GM18498 (cell line): ENCODE measurements around the gene BID.

Source experiments
- ATAC-seq: cut with Tn5 transposase; IDR thresholded peaks from one replicate; pipeline ENCODE4 v1.9.1; 2021; ENCODE audit warnings: mild to moderate bottlenecking, moderate library complexity; ENCODE audit not compliant: unreplicated experiment

The BID gene

DNA sequence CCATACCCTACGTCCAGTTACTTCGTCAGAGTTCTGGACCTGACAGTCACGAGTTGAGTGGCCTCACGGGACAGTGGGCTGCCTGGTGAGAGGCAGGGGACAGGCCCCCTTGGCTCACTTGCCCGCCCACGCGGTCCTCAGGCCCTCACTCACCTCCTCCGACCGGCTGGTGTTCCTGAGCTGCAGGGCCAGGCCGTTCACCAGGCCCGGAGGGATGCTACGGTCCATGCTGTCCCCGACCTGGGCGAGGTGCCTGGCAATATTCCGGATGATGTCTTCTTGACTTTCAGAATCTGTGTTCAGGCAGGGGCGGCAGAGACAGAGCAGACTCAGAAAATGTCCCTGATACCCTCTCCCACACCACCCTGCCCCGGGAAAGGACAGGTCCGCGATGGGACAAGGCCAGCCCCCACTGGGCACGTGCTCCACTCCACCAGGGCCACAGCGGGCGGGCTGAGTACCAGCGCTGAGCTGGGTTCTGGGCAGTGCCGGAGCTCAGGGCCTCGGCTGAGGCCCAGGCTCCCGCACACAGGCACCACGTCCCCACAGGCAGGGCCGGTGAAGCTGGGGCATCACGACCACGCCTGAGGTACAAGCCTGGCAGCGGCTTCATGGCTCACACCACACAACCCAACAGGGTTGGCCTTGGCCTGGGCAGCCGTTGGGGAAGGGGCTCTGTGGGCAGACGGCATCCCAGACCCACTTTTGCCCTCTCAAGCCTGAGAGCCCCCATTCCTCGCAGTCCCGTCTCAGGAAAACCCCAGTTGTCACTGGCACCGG is 34.9 kb downstream of the BID start:
- ATAC-seq: no peak

DNA sequence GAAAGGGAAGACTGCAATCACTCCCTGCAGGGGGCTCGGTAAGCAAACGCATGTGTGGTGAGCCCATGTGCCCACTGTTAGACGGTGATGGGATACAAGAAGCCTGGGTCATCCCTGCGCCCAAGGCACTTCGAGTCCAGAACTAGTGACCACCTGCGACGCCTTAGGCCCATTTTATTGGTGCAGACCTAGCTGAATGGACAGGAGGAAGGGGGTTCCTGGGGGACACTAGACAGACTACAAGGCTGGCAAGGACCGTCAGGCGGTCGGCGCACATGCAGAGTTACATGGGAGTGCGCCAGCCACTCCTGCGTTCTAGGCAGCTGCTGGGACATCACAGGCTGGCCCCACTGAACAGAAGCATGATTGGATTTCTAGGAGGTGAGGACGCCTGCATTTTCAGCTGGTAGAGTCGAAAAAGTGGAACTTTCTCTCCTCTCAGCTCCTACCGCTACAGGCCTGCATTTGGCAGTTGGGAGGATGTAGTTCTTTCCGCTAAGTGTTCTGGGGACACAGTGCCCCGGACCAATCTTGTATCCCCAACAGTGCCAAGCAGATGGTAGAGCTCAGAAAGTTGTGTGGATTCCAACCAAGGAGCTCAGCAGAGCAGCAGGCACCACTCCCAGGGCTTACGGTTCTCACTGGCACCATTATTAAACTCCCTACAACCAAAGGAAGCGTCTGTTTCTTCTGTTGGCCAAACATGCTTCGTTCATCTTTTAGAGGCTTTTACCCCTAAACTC is 35.7 kb downstream of the BID start:
- no peak for ATAC-seq

DNA sequence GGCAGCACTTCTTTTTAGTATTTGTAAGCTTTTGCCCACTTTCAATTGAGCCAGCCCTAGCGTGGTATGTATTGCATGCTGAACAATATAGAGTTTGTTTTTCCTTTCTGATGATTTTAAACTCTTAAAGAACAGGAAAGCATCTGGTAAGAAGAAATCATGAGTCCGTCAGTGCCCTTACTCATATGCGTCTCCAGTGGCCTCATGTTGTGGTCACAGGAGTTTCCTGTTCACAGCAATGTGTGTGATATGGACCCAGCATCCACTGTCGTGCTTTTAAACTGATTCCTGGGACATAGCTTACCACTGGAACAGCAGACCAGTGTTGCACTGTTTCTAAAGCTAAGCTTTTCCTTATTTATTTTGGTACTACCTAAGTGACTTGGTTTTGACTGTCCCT is 40.1 kb downstream of the BID start:
- ATAC-seq: no peak

DNA sequence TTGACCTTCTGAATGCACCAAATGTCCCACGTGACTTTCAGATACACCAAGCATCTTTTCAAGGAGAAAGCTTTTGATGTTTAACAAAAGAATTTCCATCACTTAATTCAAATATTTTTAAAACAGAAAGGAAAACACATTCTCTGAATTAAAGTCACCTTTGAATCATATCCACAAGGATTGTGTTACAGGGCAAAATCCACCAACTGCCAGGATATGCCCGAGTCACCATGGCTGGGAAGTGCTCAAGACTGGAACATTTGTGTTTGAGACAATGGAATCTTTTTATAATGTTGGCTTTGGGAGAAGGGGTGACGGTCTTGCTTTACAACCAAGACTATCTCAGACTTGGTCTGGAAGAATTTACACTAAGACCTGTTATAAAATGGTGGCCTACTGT is 40.8 kb downstream of the BID start:
- ATAC-seq: no peak

DNA sequence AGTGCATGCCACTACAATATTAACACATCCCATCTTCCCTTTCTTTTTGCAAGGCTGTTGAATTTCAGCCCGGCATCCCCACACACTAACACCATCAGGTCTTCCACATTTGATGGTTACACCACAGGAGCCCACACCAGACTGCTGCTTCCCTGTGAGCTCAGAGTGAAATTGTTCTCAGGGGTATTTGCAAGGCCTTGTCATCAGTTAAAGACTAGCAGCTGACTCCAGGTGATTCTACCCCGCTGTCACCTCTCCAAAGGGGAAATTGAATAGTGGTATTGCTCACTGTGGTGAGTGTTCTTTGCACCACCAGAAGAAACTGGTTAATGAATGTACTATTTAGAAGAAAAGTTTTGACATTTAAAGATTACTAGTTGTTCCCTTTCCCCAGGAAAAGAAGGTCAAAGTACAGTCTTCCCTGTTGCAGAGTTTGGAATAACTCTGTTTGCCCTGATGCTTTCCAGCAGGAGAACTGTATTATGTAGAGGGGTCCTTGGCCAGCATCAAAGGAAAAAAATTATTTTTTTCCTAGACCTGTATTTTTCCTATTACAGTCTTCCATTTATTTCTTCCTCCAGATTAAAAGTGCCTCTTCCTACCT is 41.9 kb downstream of the BID start:
- ATAC-seq: no peak

DNA sequence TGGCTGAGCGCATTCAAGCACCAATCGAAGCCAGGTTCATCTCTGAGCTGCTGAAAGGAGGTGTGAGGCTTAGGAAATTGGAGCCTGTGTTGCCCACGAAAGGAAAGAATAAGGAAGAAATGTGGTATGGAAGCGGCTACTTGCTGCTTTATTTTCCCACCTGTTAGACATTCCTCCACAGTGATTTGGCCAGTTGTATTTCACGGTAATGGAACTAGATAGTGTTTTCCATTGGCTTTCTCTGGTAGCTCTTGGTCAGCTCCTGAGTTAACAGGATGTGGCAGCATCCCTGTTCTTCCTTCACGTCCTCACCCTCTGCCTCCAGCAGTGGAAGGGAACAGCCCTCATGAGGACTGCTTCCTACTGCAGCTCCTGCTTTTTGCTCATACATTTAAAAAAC is 44.7 kb downstream of the BID start:
- no peak for ATAC-seq

DNA sequence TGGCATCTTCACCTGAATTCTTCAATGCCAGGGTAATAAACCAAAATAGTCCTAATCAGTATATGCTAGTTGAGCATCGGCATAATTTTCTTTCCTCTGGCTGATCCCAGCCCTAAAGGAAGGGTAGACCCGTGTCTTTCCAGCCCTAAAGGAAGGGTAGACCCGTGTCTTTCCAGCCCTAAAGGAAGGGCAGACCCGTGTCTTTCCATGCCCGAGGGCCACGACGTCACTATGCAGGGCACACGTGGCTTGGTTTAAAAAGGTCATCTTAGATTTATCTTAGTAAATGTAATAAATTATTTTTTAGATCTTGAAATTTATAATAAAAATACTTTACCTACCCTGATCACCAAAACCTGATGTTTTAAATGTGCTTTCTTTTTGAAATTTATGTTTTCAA is 45.5 kb downstream of the BID start:
- ATAC-seq: no peak

DNA sequence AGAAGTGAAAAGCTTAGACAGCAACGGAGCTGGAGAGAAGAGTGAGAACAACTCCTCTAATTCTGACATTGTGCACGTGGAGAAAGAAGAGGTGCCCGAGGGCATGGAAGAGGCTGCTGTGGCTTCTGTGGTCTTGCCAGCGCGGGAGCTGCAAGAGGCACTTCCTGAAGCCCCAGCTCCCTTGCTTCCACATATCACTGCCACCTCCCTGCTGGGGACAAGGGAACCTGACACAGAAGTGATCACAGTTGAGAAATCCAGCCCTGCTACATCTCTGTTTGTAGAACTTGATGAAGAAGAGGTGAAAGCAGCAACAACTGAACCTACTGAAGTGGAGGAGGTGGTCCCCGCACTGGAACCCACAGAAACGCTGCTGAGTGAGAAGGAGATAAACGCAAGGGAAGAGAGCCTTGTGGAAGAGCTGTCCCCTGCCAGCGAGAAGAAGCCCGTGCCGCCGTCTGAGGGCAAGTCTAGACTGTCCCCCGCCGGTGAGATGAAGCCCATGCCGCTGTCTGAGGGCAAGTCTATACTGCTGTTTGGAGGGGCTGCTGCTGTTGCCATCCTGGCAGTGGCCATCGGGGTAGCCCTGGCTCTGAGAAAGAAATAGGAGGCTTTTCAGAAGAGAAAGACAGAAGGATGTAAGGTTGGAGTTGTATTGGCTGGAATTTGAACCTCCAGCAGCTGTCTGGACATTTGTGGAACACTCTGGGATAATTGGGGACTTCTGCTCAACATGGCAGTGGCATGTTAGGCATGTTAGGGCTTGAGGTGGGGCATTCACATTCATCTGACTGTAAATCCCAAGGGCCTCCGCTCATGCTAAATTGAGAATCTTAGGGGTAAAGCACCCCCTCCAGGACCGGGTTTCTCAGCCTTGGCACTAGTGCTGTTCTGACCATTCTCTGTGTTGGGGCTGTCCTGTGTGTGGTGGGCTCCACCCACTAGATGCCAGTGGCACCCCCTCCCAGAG is 47.1 kb downstream of the BID start:
- no peak for ATAC-seq

DNA sequence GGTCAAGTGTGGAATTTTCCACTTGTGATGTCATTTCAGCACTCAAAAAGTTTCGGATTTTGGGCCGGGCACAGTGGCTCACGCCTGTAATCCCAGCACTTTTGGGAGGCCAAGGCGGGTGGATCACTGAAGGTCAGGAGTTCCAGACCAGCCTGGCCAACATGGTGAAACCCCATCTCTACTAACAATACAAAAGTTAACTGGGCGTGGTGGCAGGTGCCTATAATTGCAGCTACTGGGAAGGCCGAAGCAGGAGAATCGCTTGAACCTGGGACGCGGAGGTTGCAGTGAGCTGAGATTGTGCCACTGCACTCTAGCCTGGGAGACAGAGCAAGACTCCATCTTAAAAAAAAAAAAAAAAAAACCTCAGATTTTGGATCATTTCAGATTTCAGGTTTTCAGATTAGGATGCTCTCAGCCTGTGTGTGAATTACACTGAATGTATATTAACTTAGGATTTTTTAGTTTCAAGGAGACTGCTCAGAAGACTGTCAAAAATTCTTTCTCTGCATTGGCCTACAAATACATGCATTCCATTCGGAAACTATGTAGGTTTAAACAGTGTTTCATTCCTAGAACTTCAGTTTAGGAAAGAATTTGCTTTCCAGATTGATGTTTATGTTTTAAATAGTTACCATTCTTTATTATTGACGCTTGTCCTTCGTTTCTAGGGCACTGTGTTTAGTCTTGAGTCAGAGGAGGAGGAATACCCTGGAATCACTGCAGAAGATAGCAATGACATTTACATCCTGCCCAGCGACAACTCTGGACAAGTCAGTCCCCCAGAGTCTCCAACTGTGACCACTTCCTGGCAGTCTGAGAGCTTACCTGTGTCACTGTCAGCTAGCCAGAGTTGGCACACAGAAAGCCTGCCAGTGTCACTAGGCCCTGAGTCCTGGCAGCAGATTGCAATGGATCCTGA is 48.0 kb downstream of the BID start:
- ATAC-seq: no peak

DNA sequence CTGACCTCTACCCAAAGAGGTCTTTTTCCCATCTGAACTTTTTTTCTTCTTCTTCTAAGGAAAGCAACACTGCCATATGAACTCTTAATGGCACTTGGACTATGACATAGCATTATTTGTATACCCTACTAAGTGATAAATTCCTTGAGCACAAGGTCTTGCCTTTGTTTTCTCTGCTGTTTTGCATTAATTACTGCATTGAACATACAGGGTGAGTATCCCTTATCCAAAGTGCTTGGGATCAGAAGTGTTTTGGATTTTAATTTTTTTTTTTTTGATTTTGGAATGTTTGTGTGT is 48.8 kb downstream of the BID start:
- no peak for ATAC-seq

DNA sequence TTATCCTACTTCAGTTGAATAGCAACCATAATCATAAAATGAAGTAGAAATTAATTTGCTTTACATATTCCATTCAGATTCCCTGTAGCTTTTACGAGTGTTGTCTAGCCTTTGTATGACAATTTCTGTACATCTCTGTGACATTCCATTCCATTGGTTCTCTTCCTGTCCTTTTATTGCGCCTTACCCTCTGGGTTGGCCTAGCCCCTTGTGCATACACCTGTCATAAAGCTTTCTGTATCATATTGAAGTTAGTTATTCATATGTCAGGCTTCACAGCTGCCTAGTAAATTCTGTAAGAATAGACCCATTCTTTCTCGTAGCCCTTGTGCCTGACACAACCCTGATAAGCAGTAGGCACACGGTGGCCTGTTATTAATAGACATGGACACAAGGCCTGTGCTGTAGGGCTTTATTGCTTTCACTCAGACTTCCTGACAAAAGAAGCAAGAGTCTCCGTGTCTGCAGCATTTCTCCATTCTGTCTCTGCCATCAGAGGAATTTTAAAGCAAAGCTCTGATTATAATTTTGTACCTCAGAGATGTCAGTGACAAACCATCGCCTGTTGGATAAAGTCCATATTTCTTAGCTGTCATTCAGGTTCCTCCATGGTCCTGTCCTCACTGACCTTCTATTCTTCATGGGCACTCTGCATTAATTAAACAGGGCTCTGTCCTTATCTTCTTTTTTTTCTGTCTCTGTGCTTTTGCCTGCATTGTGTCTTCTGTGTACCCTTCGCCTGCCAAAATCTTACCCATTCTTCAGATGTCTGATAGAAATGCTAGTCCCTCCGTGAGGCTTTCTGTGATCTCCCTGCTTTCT is 49.4 kb downstream of the BID start:
- ATAC-seq: no peak

DNA sequence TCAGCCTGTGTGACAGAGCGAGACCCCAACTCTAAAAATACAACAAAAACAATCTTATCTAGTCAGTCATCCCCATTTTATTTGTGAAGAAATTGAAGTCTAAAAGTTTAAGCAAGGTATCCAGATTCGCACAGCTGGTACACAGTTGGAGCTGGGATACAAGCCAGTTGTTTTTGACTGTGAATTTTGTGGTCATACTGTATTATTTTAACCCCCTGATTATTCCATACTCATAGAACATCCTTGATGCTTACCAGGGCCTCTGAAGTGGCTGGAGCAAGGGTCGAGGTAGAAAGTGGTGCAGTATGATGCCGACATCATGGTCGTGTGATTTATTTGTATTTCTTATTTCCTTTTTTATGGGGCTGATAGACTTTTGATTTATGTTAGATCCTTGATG is 50.0 kb downstream of the BID start:
- ATAC-seq: no peak

DNA sequence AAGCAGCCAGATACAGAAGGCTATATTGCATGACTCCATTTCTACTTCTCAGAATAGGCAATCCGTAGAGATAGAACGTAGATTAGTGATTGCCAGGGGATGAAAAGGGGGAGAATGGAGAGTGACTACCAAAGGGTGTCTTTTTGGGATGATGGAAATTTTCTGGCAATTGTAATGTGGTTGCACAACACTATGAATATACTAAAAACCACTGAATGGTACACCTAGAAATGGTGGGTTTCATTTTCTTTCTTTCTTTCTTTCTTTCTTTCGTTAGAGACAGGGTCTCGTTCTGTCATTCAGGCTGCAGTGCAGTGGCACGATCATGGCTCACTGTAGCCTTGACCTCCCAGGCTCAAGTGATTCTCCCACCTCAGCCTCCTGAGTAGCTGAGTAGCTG is 54.4 kb downstream of the BID start:
- no peak for ATAC-seq

DNA sequence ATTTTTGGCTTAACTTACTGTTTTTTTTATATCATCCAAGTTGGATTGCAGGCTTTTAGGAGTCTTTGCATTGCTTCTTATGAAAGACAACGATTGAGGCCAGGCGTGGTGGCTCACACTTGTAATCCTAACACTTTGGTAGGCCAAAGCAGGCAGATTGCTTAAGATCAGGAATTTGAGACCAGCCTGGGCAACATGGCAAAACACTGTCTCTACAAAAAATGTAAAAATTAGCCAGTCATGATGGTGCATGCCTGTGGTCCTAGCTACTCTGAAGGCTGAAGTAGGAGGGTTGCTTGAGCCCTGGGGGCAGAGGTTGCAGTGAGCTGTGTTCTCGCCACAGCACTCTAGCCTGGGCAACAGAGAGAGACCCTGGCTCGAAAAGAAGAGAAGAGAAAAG is 56.6 kb downstream of the BID start:
- no peak for ATAC-seq

DNA sequence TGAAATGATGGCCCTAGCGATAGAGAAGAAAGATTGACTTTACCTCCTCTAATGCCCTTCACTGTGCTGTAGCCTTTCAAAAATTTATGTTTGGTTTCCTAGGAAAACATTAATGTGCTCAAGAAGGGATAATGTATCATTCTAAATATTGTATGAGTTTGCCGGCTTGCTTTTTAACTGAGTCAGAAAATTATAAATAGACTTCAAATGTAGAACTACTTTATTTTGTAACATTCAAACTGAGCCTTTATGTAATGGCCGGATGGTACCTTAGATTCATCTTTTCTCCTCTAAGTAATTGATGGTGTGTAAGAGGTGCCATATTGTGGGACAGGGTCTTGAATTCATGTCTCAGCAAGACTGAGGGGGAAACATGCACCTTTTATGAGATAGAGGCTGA is 57.7 kb downstream of the BID start:
- no peak for ATAC-seq

DNA sequence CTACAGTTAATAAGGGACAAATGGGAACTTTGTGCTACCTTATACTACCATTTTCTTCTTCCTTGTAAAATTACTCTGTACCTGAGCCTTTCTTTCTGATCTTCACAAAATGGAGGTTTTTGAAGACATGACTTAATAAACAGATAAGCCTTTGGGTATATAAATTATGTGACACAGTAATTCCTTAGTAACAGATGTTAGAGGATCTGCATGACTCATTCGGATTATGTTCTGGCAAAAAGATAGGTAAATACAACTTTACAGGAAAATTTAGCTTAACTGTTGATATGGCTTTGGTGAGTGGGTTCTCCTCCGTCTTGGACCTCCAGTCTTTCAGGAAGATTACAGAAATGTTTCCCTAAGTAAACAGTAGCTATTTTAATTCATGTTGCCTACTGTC is 61.8 kb downstream of the BID start:
- no peak for ATAC-seq

DNA sequence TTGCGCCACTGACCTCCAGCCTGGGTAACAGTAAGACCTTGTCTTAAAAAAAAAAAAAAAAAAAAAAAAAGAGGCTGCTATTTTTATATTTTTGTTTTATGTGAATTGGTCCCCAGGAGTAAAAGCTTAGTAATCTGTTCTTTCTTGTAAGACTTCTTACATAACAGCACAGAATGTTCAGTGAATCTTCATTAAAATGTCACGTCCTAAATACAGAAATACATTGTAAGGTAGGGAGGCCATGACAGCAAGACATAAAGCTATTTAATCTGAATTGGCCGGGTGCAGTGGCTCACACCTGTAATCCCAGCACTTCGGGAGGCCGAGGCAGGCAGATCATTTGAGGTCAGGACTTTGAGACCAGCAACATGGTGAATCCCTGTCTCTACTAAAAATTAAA is 64.2 kb downstream of the BID start:
- no peak for ATAC-seq

DNA sequence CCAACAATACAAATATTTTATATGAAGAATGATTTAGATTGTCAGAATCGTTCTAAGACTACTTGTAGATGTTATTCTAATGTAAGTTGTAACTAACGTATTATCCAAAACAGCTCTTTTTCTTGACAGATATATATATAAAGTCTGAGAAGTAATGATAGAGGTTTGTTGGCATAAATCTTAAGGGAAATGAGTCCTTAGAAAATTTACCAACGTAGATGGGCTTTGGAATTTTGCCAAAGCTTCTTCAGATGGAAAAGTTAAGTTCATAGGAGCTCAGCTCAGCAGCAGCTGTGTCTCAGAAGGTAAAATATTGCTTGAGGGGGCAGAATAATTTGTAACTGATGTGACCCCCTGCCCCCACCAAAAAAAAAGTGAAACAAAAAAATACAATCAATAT is 66.7 kb downstream of the BID start:
- ATAC-seq: no peak

DNA sequence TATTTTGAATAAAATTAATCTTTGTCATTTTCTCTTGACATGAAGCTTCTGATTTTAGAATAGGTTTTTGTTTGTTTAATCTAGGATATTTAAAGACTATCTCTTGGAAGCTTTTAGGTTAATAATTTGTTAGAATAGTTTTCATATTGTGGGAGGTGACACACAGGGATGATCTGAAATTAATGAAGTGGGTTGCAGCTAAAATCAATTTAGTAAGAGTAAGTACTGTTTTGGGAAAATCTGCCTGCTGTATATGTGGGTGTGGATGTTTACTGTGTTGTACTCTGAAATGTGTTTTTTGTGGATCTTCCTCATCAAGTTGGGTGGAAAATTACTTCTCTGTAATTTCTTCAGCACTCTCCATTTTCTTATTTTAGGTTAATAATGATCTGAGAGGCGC is 67.3 kb downstream of the BID start:
- ATAC-seq: no peak
